ENCODE data around the gene STK35.

The STK35 gene

DNA sequence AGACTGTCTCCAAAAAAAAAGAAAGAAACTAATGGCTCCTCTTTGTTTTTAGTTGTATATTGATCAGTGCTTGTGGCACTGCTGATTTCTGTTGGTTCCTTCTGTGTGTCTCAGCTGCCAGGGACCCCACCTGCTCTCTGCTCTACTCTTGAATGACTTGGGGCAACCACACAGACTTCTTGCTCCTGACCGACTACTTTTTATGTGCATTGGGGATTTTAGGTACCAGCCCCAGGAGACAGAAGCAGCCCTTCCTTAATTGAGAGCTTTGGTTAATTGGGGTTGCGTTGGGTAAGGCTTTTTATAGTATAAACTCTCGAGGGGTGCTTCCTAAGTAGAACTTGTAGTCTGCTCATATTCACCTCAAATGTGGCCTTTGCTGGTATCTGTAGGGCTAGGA, 6.9 kb downstream of the STK35 start:
- DNase-seq: no peak

DNA sequence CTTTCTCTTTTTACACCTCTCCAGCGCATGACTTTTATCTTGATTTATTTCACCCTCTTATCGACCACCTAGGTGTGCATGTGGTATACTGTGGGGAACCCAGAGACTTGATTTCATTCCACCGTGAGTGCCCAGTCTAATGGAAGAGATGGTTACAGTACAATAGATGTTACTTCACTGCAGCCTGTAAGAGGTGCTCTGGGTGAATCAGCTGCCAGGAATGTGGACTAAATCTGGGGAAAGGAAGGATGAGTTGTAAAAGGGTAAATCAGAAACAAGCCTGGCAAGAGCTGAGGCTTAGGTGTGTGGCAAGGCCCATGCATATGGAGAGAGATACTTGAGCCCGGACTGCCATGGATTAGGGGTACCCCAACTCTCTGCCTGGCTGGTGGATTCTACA, 7.4 kb downstream of the STK35 start:
- peak; percentile 78 for DNase-seq

- DNase-seq: no peak
Observed at GRCh38 chr20:2109425-2110210, 8.0 kb downstream of the STK35 start.

DNA sequence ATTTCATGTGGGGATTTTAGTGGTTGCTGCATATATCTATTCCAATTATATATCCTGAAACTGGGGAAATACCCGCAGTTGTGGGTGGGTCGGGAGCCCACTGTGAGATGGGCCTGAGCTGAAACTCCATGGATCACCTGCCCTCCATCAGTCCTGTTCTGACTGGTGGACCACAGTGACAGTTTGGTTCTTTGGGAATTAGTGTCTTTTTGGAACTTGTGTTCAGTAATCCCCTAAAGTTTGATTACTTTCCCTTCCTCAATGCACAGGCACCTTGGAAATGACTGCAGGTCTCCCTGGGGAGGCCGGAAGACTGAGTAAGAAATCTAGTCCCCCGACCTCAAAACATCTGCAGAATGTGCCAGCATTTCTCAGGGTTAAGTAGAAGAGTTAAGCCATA, 11.3 kb downstream of the STK35 start:
- no peak for DNase-seq

DNA sequence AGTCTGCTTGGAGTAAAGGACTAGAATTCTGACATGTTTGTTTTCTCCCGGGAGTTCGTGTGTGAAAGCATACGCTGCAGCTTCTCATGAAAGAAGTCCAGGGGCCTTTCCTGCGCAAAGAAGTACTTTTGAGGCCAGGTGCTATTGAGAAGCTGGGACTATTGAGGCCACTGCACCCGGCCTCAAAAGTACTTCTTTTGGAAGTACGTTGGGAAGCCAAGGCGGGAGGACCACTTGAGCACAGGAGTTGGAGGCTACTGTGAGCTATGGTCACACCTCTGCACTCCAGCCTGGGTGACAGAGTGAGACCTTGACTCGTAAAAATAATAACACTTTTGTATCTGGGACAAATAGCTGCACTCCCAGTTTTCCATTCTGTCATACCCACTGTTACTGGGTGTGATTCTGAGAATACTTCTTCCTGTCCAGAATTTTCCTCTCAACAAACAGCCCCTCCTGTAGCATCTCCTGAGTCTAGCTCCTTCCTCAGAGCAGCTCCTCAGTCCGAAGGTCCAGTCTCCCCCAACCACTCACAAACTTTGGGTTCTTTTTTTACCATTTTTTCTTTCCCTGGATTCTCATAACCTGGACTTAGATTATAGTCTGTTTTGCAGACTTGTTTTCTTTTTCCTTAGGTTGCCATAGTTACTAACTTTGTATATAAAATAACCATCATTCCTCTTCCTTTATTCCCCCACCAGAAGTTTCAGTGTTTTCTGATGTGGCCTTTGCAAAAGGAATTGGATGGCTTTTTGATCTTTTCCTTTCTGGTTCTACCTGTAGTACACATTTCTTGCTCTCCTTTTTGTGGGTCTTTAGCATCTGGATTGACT, 12.7 kb downstream of the STK35 start:
- DNase-seq: no peak

- no peak for DNase-seq
Observed at GRCh38 chr20:2114990-2115681, 13.5 kb downstream of the STK35 start.

GRCh38 chr20:2116170-2116940, 14.7 kb downstream of the STK35 start:
- no peak for DNase-seq

DNA sequence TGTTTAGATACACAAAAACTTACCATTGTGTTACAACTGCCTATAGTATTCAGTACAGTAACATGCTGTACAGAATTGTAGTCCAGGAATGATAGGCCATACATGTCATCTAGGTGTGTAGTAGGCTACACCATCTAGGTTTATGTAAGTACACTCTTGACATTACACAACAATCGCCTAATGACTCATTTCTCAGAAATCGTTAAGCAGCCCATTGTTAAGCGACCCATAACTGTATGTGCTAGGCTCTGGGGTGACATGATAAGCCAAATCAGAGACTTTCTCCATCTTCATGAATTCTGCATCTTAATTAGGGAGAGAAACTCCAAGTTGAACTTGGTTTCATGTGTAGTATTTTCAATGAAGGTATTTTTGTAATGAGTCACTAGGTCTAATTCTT, 17.2 kb downstream of the STK35 start:
- DNase-seq: no peak

DNA sequence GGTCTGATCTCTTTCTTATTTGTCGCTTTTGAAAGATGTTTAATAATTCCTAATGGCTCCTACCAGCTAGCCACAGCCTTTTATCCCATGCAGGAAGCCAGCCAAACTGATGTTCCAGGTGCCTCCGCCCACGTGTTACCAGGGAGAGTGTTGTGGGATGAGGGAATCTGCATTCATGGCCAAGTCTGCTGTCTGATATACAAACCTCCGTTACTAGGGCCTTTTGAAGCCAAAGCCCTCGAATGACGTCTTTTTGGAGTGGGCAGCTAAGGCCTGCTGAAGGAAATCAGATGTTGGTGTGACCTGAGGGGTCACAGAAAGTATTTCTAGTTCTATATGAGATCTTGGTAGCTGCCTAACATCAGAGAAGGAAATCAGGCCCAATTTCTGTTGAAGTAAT, 21.3 kb downstream of the STK35 start:
- DNase-seq: no peak

GRCh38 chr20:2123720-2124119, 22.1 kb downstream of the STK35 start:
- DNase-seq: no peak

DNA sequence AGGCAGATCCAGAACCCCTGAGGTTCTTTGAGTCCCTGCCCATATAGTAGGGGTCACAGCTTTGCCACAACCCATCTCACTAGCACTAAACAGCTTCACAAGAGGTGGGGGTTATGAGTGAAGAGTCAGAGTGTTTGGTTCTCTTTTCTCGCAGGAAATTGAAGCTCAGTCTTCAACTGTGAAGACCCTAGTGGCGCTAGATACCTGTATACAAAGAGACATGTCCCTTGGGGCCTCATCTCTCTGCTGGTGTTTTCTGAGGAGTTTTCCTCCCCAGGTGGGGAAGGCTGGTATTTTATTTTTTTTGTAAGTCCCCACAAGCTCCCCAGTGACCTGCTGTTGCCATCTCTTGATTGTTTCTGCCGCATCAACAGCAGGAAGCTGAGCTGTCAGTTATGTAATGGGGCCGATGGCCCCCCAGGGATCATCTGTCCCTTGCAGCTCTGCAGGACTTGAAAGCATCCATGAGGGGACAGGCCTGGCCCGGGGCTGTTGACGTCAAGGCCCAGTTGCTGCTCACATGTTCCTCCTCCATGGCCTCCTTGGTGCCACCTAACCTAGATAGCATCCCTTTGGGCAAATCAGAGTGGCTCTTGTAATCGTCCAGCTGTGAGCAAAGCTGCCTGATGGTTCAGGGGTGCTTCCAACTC, 23.1 kb downstream of the STK35 start:
- DNase-seq: no peak

DNA sequence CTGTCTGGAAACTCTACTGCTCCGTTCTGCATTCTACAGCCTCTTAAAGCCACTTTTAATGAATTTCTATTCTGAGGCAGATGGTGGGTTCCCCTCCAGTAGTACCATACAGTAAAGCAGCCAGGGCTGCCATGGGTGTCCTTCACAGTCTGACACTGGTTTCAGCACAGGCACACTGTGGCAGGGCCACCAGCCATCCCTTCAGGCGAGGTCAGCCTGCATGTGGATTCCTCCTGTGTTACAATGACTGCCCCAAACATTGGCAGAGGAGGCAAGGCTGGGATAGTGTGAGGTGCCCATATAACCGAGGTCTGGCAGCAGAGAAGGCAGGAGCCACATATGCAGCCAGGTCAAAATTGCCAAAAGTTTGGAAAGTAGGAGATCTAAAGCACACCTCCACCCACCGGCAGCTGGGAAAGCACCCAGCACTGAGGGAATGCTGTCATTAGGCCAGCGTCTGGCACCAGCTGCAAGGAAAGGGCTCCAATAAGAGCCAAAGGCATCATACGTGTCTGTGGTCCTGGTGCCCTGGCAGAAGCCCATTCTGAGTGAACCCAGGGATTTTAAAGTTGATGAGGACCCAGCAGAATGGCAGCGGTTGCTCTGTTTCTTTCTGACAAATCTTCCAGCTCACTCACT, 24.0 kb downstream of the STK35 start:
- no peak for DNase-seq

- no peak for DNase-seq
Observed at GRCh38 chr20:2127238-2127637, 25.6 kb downstream of the STK35 start.

DNA sequence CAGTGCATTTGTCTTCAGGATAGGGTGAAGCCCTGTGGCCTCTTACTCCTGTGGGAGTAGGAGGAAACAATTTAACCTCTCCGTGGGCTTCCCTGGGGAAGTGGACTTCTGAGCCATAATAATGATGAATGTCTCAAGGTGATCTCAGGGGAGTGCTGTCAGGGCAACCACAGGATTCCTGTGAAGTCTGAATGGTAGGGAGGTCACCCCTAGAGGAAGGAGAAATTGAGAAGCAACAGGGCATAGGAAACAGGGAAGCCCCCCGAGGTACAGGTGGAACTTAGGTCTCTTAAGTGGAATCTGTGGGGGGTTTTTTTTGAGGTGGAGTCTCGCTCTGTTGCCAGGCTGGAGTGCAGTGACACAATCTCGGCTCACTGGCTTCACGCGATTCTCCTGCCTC, 26.9 kb downstream of the STK35 start:
- DNase-seq: no peak

DNA sequence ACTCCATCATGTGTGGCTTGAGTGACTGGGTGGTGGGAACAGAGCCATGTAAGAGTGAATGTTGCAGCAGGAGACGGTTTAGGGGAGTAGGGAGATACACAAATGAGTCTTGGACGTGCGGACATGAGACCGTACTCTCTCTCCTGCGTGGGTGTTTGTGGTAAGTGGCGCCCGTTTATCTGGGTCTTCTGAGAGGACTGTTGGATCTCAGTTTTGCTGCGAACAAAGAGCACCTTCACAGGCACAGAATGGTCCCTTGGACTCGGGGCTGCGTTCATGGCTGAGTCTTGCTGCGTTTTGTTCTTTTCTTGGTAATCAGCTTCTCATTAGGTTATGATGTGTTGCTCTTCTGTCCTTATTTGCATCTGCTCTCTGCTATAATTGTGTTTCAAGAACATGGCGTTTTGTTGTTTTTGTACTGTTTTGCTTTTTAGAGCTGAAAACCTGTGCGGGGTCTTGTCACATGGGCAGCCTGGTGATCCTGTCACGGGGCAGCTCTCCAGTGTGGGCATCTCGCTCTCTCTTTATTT, 28.5 kb downstream of the STK35 start:
- DNase-seq: no peak

- no peak for DNase-seq
Observed at GRCh38 chr20:2130683-2131082, 29.1 kb downstream of the STK35 start.

- peak; percentile 70 for DNase-seq
Observed at GRCh38 chr20:2131366-2131765, 29.7 kb downstream of the STK35 start.

DNA sequence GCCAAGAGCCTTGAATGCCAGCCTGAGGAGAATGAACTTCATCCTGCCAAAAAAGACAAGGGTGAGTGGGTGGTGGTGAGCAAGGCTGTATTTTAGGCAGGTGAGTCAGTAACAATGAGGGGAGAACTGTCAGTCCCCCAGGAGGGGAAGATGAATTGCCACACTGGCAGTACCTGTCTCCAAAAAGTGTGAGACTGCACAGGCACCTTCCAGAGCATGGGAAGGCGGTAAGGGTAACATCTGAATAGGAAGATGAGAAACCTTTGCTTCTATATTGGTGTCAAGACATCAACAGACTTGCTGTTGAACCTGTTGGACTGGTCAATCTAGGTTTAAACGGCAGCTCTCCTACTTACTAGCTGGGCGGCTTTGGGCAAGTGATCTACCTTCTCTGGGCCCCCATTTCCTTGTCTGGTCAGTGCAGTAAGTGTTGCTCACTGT, 30.9 kb downstream of the STK35 start:
- no peak for DNase-seq

DNA sequence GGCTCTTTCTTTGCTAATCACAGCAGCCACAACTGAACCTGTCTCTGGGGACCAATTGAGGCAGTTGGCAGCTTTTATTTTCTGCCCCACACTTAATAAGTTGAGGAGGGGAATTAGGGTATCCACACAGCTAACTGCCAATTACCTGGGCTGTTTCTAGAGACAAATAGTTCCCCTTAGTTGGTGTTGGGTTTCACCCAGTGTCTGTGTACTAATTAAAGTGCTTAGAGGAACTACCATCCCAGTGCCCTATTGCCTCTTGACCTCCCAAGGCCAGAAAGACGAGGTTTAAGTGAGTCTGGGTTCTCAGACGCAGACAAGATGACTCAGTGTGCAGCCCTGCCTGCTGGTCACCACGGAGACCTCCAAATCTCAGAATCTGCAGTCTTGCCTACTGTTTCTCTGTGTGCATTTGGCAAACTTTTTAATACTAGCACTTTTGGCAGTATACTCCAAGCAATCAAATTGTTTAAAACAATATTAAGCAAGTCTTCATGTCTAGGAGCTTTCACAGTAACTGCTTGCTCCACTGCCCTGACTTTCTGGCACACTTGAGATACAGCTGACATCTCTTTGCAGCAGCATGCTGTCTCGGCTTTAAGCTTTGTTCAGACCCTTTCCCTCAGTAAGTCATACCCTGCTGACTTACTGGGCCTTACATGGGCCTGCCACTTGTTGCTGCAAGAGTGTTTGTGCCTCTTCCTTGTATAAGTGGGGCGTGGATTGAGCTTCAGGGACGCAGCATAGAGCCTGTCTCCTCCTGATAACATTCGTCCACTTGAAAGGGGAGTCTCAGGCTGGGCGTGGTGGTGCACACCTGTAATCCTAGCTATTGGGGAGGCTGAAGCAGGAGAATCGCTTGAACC, 31.9 kb downstream of the STK35 start:
- peak; percentile 76 for DNase-seq

- peak; percentile 39 for DNase-seq
Observed at GRCh38 chr20:2135013-2135412, 33.4 kb downstream of the STK35 start.

DNA sequence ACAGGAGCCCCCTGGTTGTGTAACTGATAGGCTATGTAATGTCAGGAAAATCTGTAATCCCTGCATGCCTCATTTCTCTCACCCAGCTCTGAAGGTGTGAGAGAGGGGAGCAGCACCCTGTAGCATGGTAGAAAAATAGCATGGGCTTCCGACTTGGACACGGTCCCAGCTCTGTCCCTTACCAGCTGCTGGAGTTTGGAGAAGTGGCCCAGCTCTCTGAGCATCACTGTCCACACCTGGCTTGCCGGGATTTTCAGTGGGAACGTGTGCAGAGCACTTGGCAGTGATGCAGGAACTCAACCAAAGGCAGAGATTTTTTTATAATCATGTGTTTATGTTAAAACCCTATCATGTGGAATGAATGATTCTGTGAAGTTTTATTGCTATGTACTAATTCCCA, 34.6 kb downstream of the STK35 start:
- DNase-seq: no peak
